ENCODE measurements around the gene DCLRE1C. TPM values are rescaled to one million over a fixed set of nuclear protein-coding genes. Genes with fewer than 3 reads are reported as not detected.
"Not testable (repeated sequence)": the region's sequence is repeated elsewhere in the genome, so short reads cannot be mapped to it uniquely, and the experiment has no call there.

DCLRE1C gene
- total RNA-seq, 2 experiments from 2014 or later: 50.2 to 81.3 TPM

DNA sequence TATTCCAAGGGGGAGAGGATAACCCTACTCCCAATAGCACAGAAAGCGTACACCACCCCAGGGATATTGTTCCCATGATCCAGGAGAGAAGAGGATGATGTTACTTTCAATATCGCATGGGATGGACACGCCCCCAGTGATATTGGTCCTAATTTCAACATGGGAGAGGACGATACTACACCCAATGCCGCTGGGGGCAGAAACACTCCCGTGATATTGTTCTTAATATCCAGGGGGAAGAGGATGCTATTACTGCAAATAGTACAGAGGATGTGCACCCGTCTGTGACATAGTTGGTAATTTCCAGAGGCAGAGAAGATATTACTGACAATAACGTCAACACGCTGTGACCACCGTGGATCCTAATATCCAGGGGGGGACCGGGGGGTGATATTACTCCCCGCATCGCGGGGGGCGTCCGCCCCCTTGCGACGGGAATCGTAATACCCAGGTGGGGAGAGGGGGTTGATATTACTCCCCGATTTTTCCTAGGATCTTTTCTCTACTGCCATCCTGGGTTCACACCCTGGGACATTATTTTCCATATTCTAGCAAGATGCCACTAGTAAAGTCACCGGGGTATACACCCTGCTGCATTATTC lies 21.9 kb upstream of the DCLRE1C start:
- H3K9me3 ChIP-seq (ENCODE audit: low read length): no peaks in the 10 kb centered on the region
- BruUV-seq (replicated peaks): no TSS peak
- no peaks in the 10 kb centered on the region for H3K79me2 ChIP-seq (ENCODE audit: insufficient read depth, low read depth, low read length)
- TF ChIP-seq EZH2phosphoT487 (IDR thresholded peaks at IDR 0.05; ENCODE audit: borderline replicate concordance, low read depth, low read length): no peak
- TF ChIP-seq, protein P1, sequence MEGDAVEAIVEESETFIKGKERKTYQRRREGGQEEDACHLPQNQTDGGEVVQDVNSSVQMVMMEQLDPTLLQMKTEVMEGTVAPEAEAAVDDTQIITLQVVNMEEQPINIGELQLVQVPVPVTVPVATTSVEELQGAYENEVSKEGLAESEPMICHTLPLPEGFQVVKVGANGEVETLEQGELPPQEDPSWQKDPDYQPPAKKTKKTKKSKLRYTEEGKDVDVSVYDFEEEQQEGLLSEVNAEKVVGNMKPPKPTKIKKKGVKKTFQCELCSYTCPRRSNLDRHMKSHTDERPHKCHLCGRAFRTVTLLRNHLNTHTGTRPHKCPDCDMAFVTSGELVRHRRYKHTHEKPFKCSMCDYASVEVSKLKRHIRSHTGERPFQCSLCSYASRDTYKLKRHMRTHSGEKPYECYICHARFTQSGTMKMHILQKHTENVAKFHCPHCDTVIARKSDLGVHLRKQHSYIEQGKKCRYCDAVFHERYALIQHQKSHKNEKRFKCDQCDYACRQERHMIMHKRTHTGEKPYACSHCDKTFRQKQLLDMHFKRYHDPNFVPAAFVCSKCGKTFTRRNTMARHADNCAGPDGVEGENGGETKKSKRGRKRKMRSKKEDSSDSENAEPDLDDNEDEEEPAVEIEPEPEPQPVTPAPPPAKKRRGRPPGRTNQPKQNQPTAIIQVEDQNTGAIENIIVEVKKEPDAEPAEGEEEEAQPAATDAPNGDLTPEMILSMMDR (conservative IDR thresholded peaks at IDR 0.05; ENCODE audit: low read length): peak; percentile 68
- intact Hi-C loops (cut with micrococcal nuclease; ENCODE audit: unreplicated experiment): loop anchor here (5.0 to 10.0 kb wide), 2 partner anchors 132 to 791 kb away; no protein-coding TSS in a partner anchor
- ChIA-PET POLR2A (no interaction called here), CTCF (ENCODE audit: unreplicated experiment) (no interaction called here)
- H3K4me1 ChIP-seq (ENCODE audit: insufficient read depth, low read length, poor library complexity, severe bottlenecking): no peaks in the 10 kb centered on the region
- H3K36me3 ChIP-seq (ENCODE audit: insufficient read depth, low read length): no peaks in the 10 kb centered on the region
- DNase-seq (ENCODE audit: low spot score): no peak
- no peak overlapping the region for H3K4me2 ChIP-seq (ENCODE audit: low read length)
- H4K20me1 ChIP-seq (ENCODE audit: insufficient read depth, low read length): no peaks in the 10 kb centered on the region
- no peak overlapping the region for H2AFZ ChIP-seq (ENCODE audit: low read length)
- H3K27ac ChIP-seq (ENCODE audit: low read depth, low read length, poor library complexity, severe bottlenecking): no peak overlapping the region
- H3K9me2 ChIP-seq (ENCODE audit: insufficient read depth, low read length): no peaks in the 10 kb centered on the region
- H3K4me3 ChIP-seq (ENCODE audit: low read depth, low read length, poor library complexity, severe bottlenecking): no peak overlapping the region

DNA sequence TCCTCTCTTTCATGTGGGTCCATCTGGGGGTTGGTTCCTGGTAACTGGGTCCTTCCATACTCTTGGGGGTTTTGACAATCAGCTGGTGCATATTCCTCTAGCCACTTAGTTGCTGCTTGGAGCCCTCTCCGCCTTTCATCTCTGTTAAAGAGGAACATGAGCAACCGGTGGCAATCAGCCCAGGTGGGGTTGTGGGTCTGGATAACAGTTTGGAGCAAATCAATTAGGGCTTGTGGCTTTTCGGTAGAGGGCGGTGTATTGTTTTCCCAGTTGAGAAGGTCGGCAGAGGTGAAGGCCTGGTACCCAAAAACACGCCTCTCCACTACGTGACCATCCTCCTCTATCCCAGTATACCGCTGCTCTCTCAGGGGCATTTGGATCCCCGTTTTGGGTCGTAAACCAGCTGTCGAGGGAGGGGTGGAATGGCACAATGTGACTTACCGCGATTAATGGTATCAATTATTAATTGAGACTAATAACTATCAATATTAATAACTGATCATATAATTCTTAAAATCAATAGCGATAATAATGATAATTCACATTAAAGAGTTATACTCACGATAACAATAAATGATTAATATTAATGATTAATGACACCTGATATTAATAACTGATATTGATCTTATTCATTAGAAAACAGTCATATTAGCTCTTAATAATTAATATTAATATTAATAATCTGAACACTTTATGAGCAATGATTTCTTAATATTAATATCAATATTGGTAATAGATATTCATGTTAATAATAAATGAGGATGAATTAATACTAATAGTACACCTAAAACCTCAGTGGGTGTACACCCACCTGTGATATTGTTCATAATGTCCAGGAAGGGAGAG lies 20.5 kb upstream of the DCLRE1C start:
- not testable (repeated sequence) for H3K4me1 ChIP-seq (ENCODE audit: insufficient read depth, low read length, poor library complexity, severe bottlenecking); H3K4me2 ChIP-seq (ENCODE audit: low read length); H2AFZ ChIP-seq (ENCODE audit: low read length); BruUV-seq (replicated peaks); H3K9me2 ChIP-seq (ENCODE audit: insufficient read depth, low read length); H3K27ac ChIP-seq (ENCODE audit: low read depth, low read length, poor library complexity, severe bottlenecking); H3K79me2 ChIP-seq (ENCODE audit: insufficient read depth, low read depth, low read length); H3K9me3 ChIP-seq (ENCODE audit: low read length); H4K20me1 ChIP-seq (ENCODE audit: insufficient read depth, low read length); DNase-seq (ENCODE audit: low spot score); H3K4me3 ChIP-seq (ENCODE audit: low read depth, low read length, poor library complexity, severe bottlenecking); H3K36me3 ChIP-seq (ENCODE audit: insufficient read depth, low read length)
- POLR2A ChIA-PET: interaction anchor here (0.5 to 0.8 kb wide), 2 partner anchors 47 to 137 kb away, joined by 3 read pairs; partner anchors contain the start of genes CDNF, HSPA14 and MSANTD7
- intact Hi-C loops (cut with micrococcal nuclease; ENCODE audit: unreplicated experiment): loop anchor here (5.0 to 10.0 kb wide), 2 partner anchors 137 to 790 kb away; partner anchors contain the start of genes CDNF, HSPA14 and MSANTD7
- CTCF ChIA-PET (ENCODE audit: unreplicated experiment): interaction anchor here (0.6 kb wide), 1 partner anchor 159 kb away, joined by 3 read pairs; no protein-coding TSS in a partner anchor

DNA sequence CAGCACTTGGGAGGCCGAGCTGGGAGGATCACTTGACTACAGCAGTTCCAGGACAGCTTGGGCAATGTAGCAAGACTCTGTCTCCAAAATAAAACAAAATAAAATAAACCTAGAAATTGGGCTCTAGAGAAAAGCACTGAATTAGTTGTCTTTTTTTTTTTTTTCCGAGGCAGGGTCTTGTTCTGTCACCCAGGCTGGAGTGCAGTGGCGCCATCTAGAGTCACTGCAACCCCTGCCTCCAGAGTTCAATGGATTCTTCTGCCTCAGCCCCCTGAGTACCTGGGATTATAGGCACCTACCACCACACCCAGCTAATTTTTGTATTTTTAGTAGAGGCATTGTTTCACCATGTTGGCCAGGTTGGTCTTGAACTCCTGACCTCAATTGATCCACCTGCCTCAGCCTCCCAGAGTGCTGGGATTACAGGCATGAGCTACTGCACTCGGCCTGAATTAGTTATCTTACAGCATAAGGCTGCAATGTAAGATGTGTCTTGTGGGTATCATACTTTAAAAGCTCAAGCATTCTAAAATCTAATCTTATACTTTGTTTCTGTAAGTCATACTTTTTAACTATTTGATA lies 18.1 kb upstream of the DCLRE1C start:
- DNase-seq (ENCODE audit: low spot score): peak; percentile 65
- CTCF ChIA-PET (ENCODE audit: unreplicated experiment): interaction anchor here (0.8 to 1.2 kb wide), 3 partner anchors 13 to 134 kb away, joined by 3 to 5 read pairs (median 4); partner anchors contain the start of genes CDNF, HSPA14, MEIG1 and MSANTD7
- Histone ChIP-seq H3K9me2 (ENCODE audit: insufficient read depth, low read length) (no peaks in the 10 kb centered on the region), H3K4me1 (ENCODE audit: insufficient read depth, low read length, poor library complexity, severe bottlenecking) (no peaks in the 10 kb centered on the region), H4K20me1 (ENCODE audit: insufficient read depth, low read length) (no peaks in the 10 kb centered on the region), H3K79me2 (ENCODE audit: insufficient read depth, low read depth, low read length) (no peaks in the 10 kb centered on the region), H3K4me3 (ENCODE audit: low read depth, low read length, poor library complexity, severe bottlenecking) (no peak overlapping the region), H3K9me3 (ENCODE audit: low read length) (no peaks in the 10 kb centered on the region), H2AFZ (ENCODE audit: low read length) (peak overlapping the region; percentile 49), H3K27ac (ENCODE audit: low read depth, low read length, poor library complexity, severe bottlenecking) (no peak overlapping the region), H3K36me3 (ENCODE audit: insufficient read depth, low read length) (no peaks in the 10 kb centered on the region), H3K4me2 (ENCODE audit: low read length) (no peak overlapping the region)
- BruUV-seq (replicated peaks): no TSS peak
- intact Hi-C loops (cut with micrococcal nuclease; ENCODE audit: unreplicated experiment): loop anchor here (2.0 to 10.0 kb wide), 3 partner anchors 135 to 787 kb away; partner anchors contain the start of genes CDNF, HSPA14 and MSANTD7
- TF ChIP-seq, protein P1 (conservative IDR thresholded peaks at IDR 0.05; ENCODE audit: low read length): peak; percentile 93
- TF ChIP-seq EZH2phosphoT487 (IDR thresholded peaks at IDR 0.05; ENCODE audit: borderline replicate concordance, low read depth, low read length): no peak
- POLR2A ChIA-PET: interaction anchor here (0.6 kb wide), 1 partner anchor 130 kb away, joined by 3 read pairs; no protein-coding TSS in a partner anchor

Data from OCI-LY7 (cell line).